ENCODE results near the gene TMEM88. TPM values are rescaled to one million over a fixed set of nuclear protein-coding genes. Genes with fewer than 3 reads are reported as not detected.

Gene TMEM88
- total RNA-seq, 6 experiments from 2014 or later: 0.40 to 1.3 (median 0.60) TPM

GRCh38 chr17:7852919-7853690 lies 1.8 kb upstream of the TMEM88 start:
- TF ChIP-seq, protein P1, sequence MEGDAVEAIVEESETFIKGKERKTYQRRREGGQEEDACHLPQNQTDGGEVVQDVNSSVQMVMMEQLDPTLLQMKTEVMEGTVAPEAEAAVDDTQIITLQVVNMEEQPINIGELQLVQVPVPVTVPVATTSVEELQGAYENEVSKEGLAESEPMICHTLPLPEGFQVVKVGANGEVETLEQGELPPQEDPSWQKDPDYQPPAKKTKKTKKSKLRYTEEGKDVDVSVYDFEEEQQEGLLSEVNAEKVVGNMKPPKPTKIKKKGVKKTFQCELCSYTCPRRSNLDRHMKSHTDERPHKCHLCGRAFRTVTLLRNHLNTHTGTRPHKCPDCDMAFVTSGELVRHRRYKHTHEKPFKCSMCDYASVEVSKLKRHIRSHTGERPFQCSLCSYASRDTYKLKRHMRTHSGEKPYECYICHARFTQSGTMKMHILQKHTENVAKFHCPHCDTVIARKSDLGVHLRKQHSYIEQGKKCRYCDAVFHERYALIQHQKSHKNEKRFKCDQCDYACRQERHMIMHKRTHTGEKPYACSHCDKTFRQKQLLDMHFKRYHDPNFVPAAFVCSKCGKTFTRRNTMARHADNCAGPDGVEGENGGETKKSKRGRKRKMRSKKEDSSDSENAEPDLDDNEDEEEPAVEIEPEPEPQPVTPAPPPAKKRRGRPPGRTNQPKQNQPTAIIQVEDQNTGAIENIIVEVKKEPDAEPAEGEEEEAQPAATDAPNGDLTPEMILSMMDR (IDR thresholded peaks at IDR 0.05): no peak
- DNase-seq: no peak
- Mint-ChIP-seq H3K27me3 (ENCODE audit: insufficient read depth) (no peaks in the 10 kb centered on the region; the same call in 1 of the 2 replicates), H3K36me3 (ENCODE audit: low read depth) (peaks cover 14% of the 10 kb centered on the region; the same call in 1 of the 2 replicates), H3K4me3 (no peak overlapping the region), H3K27ac (no peak overlapping the region), H3K9me3 (no peaks in the 10 kb centered on the region), H3K4me1 (ENCODE audit: low read depth) (no peaks in the 10 kb centered on the region)

- H3K36me3 Mint-ChIP-seq (ENCODE audit: low read depth): peaks cover 14% of the 10 kb centered on the region; the same call in 1 of the 2 replicates
- no peaks in the 10 kb centered on the region for H3K9me3 Mint-ChIP-seq
- no peaks in the 10 kb centered on the region for H3K4me1 Mint-ChIP-seq (ENCODE audit: low read depth)
- TF ChIP-seq, protein P1 (IDR thresholded peaks at IDR 0.05): no peak
- no peak overlapping the region for H3K4me3 Mint-ChIP-seq
- H3K27me3 Mint-ChIP-seq (ENCODE audit: insufficient read depth): peaks cover 2% of the 10 kb centered on the region; the same call in 1 of the 2 replicates
- H3K27ac Mint-ChIP-seq: no peak overlapping the region; the same call in 1 of the 2 replicates
- no peak for DNase-seq
Measured at GRCh38 chr17:7853691-7854038, 1.2 kb upstream of the TMEM88 start.

- TF ChIP-seq, protein P1 (IDR thresholded peaks at IDR 0.05): no peak
- Mint-ChIP-seq H3K27me3 (ENCODE audit: insufficient read depth) (peaks cover 2% of the 10 kb centered on the region), H3K4me1 (ENCODE audit: low read depth) (no peaks in the 10 kb centered on the region), H3K9me3 (no peaks in the 10 kb centered on the region), H3K27ac (no peak overlapping the region; the same call in 1 of the 2 replicates), H3K36me3 (ENCODE audit: low read depth) (peaks cover 14% of the 10 kb centered on the region; the same call in 1 of the 2 replicates), H3K4me3 (no peak overlapping the region)
- DNase-seq: no peak
Measured at GRCh38 chr17:7854078-7854777, 638 bp upstream of the TMEM88 start.

- H3K9me3 Mint-ChIP-seq: no peaks in the 10 kb centered on the region
- no peak overlapping the region for H3K27ac Mint-ChIP-seq
- TF ChIP-seq, protein P1 (IDR thresholded peaks at IDR 0.05): no peak
- no peaks in the 10 kb centered on the region for H3K4me1 Mint-ChIP-seq (ENCODE audit: low read depth)
- DNase-seq: no peak
- no peak overlapping the region for H3K4me3 Mint-ChIP-seq
- H3K27me3 Mint-ChIP-seq (ENCODE audit: insufficient read depth): peaks cover 2% of the 10 kb centered on the region
- H3K36me3 Mint-ChIP-seq (ENCODE audit: low read depth): peaks cover 14% of the 10 kb centered on the region; the same call in 1 of the 2 replicates
Measured at GRCh38 chr17:7855660-7856010, 769 bp downstream of the TMEM88 start.

- no peaks in the 10 kb centered on the region for H3K9me3 Mint-ChIP-seq
- peaks cover 14% of the 10 kb centered on the region; the same call in 1 of the 2 replicates for H3K36me3 Mint-ChIP-seq (ENCODE audit: low read depth)
- TF ChIP-seq, protein P1 (IDR thresholded peaks at IDR 0.05): no peak
- peaks cover 2% of the 10 kb centered on the region for H3K27me3 Mint-ChIP-seq (ENCODE audit: insufficient read depth)
- DNase-seq: no peak
- H3K4me1 Mint-ChIP-seq (ENCODE audit: low read depth): no peaks in the 10 kb centered on the region
- H3K27ac Mint-ChIP-seq: no peak overlapping the region
- no peak overlapping the region for H3K4me3 Mint-ChIP-seq
Measured at GRCh38 chr17:7856011-7856810, 1.3 kb downstream of the TMEM88 start.
